Measurements from ENCODE around the gene INKA1. TPM values are rescaled to one million over a fixed set of nuclear protein-coding genes. Genes with fewer than 3 reads are reported as not detected.

The INKA1 gene
- polyA plus RNA-seq, 1 donor (not counting 4 experiments of a cell fraction or from before 2014, with no cell fraction given), result 10.1 TPM

DNA sequence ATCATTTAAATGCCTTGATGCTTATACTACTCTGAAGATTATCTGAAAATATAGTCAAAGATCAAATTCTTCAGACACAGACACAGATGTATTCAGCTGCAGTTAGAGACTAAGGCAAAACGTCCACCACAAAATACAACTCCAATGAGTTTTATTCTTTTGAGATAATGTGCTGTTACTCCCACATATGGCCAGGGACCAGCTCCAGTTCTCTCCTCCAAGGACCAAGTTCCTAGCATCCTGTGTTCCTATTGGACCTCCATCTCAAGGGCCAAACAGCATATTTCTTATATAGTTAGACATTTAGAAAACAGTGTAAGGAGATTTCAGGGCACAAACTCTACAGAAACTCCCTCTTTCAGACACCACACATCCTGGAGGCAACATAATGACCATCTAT, 43.8 kb upstream of the INKA1 start:
- no peaks in the 10 kb centered on the region for H4K20me1 ChIP-seq (ENCODE audit: control insufficient read depth, extremely low read depth, insufficient read depth, low read length)
- no peaks in the 10 kb centered on the region for H3K9me3 ChIP-seq (ENCODE audit: control insufficient read depth, low read depth, low read length)
- H2AFZ ChIP-seq (ENCODE audit: control insufficient read depth, low read length), result no peak overlapping the region
- no peak overlapping the region for H3K9ac ChIP-seq (ENCODE audit: control insufficient read depth, extremely low read depth, insufficient read depth, low read length)
- H3K4me3 ChIP-seq (ENCODE audit: control insufficient read depth in 2 of 3, extremely low read depth in 1 of 3, insufficient read depth in 2 of 3, low read depth in 1 of 3, low read length in 3 of 3), result no peak overlapping the region
- no peak for TF ChIP-seq EZH2 (IDR thresholded peaks at IDR 0.05; ENCODE audit: low read length)
- TF ChIP-seq, protein P1, sequence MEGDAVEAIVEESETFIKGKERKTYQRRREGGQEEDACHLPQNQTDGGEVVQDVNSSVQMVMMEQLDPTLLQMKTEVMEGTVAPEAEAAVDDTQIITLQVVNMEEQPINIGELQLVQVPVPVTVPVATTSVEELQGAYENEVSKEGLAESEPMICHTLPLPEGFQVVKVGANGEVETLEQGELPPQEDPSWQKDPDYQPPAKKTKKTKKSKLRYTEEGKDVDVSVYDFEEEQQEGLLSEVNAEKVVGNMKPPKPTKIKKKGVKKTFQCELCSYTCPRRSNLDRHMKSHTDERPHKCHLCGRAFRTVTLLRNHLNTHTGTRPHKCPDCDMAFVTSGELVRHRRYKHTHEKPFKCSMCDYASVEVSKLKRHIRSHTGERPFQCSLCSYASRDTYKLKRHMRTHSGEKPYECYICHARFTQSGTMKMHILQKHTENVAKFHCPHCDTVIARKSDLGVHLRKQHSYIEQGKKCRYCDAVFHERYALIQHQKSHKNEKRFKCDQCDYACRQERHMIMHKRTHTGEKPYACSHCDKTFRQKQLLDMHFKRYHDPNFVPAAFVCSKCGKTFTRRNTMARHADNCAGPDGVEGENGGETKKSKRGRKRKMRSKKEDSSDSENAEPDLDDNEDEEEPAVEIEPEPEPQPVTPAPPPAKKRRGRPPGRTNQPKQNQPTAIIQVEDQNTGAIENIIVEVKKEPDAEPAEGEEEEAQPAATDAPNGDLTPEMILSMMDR (optimal IDR thresholded peaks at IDR 0.05 in 1 of 3, IDR thresholded peaks at IDR 0.05 in 1 of 3, conservative IDR thresholded peaks at IDR 0.05 in 1 of 3; ENCODE audit: extremely low read depth in 1 of 3, insufficient read depth in 2 of 3, low read length in 3 of 3), result no peak
- DNase-seq (ENCODE audit: low read depth, low spot score) (no peak), FAIRE-seq (no peak)
- no peaks in the 10 kb centered on the region for H3K9me1 ChIP-seq (ENCODE audit: control insufficient read depth, extremely low read depth, insufficient read depth, low read length)
- H3K4me2 ChIP-seq (ENCODE audit: control insufficient read depth, extremely low read depth, insufficient read depth, low read depth, low read length), result no peak overlapping the region
- no peaks in the 10 kb centered on the region for H3K36me3 ChIP-seq (ENCODE audit: control insufficient read depth in 2 of 2, extremely low read depth in 1 of 2, insufficient read depth in 2 of 2, low read length in 2 of 2)
- no peaks in the 10 kb centered on the region for H3K27me3 ChIP-seq (ENCODE audit: control insufficient read depth, extremely low read depth, insufficient read depth, low read length)
- no peak overlapping the region for H3K27ac ChIP-seq (ENCODE audit: control insufficient read depth, insufficient read depth, low read length)
- no peaks in the 10 kb centered on the region for H3K4me1 ChIP-seq (ENCODE audit: control insufficient read depth, extremely low read depth, insufficient read depth, low read length)
- peaks cover 34% of the 10 kb centered on the region for H3K79me2 ChIP-seq (ENCODE audit: control insufficient read depth, insufficient read depth, low read length)
- dilution Hi-C loops (cut with MboI; ENCODE audit: extremely low pct_ligation_motif_present, low sequenced_read_pairs), result no loop called here

DNA sequence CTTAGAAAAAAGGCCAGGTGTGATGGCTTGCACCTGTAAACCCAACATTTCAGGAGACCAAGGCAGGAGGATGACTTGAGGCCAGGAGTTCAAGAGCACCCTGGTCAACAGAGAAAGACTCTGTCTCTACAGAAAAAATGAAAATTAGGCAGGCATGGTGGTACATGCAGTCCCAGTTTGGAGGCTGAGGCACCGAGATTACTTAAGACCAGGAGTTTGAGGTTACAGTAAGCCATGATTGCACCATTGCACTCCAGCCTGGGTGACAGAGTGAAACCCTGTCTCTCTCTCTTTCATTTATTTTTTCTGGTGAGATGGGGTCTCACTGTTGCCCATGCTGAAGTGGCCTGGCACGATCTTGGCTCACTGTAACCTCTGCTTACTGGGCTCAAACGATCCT, 41.4 kb upstream of the INKA1 start:
- peaks cover 36% of the 10 kb centered on the region for H3K79me2 ChIP-seq (ENCODE audit: control insufficient read depth, insufficient read depth, low read length)

More for the DNA sequence above, 41.4 kb upstream of the INKA1 start:
- Histone ChIP-seq H3K4me1 (ENCODE audit: control insufficient read depth, extremely low read depth, insufficient read depth, low read length) (no peaks in the 10 kb centered on the region), H3K4me2 (ENCODE audit: control insufficient read depth, extremely low read depth, insufficient read depth, low read depth, low read length) (no peak overlapping the region), H3K9ac (ENCODE audit: control insufficient read depth, extremely low read depth, insufficient read depth, low read length) (no peak overlapping the region), H3K4me3 (ENCODE audit: control insufficient read depth in 2 of 3, extremely low read depth in 1 of 3, insufficient read depth in 2 of 3, low read depth in 1 of 3, low read length in 3 of 3) (no peak overlapping the region), H2AFZ (ENCODE audit: control insufficient read depth, low read length) (no peak overlapping the region), H3K27ac (ENCODE audit: control insufficient read depth, insufficient read depth, low read length) (no peak overlapping the region), H3K9me3 (ENCODE audit: control insufficient read depth, low read depth, low read length) (no peaks in the 10 kb centered on the region), H3K9me1 (ENCODE audit: control insufficient read depth, extremely low read depth, insufficient read depth, low read length) (no peaks in the 10 kb centered on the region), H3K27me3 (ENCODE audit: control insufficient read depth, extremely low read depth, insufficient read depth, low read length) (no peaks in the 10 kb centered on the region), H3K36me3 (ENCODE audit: control insufficient read depth in 2 of 2, extremely low read depth in 1 of 2, insufficient read depth in 2 of 2, low read length in 2 of 2) (no peaks in the 10 kb centered on the region), H4K20me1 (ENCODE audit: control insufficient read depth, extremely low read depth, insufficient read depth, low read length) (no peaks in the 10 kb centered on the region)
- FAIRE-seq, result no peak
- no peak for DNase-seq (ENCODE audit: low read depth, low spot score)
- TF ChIP-seq, protein P1 (optimal IDR thresholded peaks at IDR 0.05 in 1 of 3, IDR thresholded peaks at IDR 0.05 in 1 of 3, conservative IDR thresholded peaks at IDR 0.05 in 1 of 3; ENCODE audit: extremely low read depth in 1 of 3, insufficient read depth in 2 of 3, low read length in 3 of 3), result no peak
- no peak for TF ChIP-seq EZH2 (IDR thresholded peaks at IDR 0.05; ENCODE audit: low read length)
- dilution Hi-C loops (cut with MboI; ENCODE audit: extremely low pct_ligation_motif_present, low sequenced_read_pairs), result no loop called here
